Measurements from ENCODE around the gene ATXN1. TPM values are rescaled to one million over a fixed set of nuclear protein-coding genes. Genes with fewer than 3 reads are reported as not detected.

Gene ATXN1
- total and polyA plus RNA-seq, 2 of the 8 experiments (the other 6 are each of a cell fraction or from before 2014, with no cell fraction given) = 1.6 to 4.0 TPM

DNA sequence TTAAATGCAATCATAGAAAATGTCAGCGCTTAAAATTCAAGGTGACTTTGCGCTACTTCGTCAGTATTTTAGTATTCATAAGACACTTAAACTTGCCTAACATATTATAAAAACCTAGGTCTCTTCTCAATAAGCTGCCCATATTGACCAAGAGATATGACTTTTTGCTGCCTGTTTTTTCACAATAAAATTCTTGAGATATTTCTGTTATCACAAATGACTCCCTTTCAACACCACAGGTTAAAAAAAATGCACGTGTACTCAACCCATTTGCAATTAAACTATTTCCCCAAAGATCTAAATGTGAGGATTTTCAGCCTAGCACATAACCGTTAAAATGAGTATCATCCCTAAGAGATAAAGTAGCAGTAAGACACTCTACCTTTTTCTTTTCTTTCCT, 10.7 kb downstream of the ATXN1 start (continued):
- TF ChIP-seq, protein P1, sequence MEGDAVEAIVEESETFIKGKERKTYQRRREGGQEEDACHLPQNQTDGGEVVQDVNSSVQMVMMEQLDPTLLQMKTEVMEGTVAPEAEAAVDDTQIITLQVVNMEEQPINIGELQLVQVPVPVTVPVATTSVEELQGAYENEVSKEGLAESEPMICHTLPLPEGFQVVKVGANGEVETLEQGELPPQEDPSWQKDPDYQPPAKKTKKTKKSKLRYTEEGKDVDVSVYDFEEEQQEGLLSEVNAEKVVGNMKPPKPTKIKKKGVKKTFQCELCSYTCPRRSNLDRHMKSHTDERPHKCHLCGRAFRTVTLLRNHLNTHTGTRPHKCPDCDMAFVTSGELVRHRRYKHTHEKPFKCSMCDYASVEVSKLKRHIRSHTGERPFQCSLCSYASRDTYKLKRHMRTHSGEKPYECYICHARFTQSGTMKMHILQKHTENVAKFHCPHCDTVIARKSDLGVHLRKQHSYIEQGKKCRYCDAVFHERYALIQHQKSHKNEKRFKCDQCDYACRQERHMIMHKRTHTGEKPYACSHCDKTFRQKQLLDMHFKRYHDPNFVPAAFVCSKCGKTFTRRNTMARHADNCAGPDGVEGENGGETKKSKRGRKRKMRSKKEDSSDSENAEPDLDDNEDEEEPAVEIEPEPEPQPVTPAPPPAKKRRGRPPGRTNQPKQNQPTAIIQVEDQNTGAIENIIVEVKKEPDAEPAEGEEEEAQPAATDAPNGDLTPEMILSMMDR (IDR thresholded peaks at IDR 0.05; ENCODE audit: control extremely low read depth in 1 of 3, insufficient read depth in 1 of 3, low read depth in 1 of 3, low read length in 3 of 3) = no peak
- TF ChIP-seq SP1 (IDR thresholded peaks at IDR 0.05; ENCODE audit: low read depth, low read length) (no peak), CHD2 (IDR thresholded peaks at IDR 0.05; ENCODE audit: low read length) (no peak)
